GM21576 (cell line): Measurements from ENCODE around the gene ZNF493.

Experiments
- ATAC-seq: cut with Tn5 transposase; IDR thresholded peaks from one replicate; pipeline ENCODE4 v1.9.1; 2021; ENCODE audit warnings: mild to moderate bottlenecking, moderate library complexity; ENCODE audit not compliant: unreplicated experiment

Gene ZNF493

DNA sequence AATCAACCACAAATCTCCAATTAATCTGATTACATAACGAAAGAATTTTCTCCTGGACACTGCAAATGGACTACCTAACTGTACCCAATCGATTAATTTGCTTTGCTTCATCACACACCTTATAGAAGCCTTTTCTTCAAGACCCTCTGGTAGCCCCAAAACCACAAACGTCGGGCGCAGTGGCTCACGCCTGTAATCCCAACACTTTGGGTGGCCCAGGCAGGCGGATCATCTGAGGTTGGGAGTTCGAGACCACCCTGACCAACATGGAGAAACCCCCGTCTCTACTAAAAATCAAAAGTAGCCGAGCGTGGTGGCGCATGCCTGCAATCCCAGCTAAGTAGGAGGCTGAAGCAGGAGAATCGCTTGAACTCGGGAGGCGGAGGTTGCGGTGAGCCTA, 65.6 kb downstream of the ZNF493 start:
- ATAC-seq, result no peak

DNA sequence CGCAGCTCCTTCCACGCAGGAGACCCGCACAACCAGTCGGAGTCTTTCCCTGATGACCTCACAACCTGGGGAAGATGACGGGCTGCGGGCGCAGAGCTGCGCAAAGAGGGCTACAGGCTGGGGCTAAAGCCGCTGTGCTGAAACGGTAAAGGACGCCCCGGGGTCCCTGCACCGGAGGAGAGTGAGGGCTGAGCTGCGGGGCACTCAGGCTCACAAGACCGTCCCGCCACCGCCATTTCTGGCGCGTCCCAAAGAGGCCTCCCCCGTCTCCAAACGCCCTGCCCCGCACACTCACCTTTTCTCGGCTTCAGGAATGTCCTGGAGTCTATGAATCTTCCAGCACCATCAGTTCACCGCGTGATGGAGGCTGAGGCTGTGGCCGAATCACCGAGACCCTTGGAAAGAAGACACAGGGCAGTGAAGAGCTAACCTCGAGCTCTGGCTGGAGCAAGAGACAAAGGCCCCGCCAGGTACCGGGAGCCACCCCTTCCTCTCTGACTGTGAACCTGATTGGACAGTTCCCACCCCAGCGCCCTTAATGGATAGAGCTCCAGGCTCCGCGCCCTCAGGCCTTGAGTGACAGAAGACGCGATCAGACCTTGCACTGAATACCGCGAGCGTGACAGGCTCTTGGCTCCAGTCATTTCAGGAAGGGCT, 66.6 kb downstream of the ZNF493 start:
- peak; percentile 66 for ATAC-seq

DNA sequence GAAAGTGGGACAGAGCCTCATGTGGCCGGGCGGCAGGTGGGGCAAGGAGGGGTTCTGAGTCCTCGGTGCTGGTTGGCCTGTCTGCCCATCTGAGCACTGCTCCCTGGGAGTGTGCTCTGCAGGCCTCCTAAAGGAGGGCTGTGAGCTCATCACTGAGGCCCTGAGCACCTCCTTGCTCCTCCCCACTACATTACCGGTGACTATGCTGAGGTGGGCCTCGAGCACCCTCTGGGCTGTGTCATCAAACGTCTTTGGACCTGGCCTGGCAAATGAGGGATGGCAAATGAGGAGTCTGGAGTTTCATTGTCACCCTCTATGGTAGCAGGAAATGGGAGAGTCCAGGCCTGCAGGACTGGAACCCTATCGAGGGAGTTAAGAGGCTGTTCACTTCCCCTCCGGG, 69.7 kb downstream of the ZNF493 start:
- ATAC-seq, result no peak

DNA sequence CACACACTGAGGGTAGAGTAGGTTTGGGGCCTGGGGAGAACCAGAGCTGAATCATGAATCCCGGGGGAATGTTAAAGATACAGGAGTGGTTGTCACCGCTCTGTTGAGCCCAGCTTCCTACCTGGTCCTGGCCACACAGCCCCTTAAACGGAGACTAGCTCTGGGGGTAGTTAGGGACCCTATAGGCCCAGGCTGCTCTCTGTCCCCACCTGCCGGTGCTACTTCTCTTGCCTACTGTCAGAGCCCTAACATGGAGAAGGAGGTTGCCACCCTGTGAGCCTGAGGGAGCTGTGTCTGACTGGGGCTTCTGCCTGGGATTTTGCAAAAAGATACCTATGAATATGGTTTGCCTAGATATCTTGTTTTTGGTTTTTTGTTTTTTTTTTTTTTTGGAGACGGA, 71.9 kb downstream of the ZNF493 start:
- no peak for ATAC-seq

DNA sequence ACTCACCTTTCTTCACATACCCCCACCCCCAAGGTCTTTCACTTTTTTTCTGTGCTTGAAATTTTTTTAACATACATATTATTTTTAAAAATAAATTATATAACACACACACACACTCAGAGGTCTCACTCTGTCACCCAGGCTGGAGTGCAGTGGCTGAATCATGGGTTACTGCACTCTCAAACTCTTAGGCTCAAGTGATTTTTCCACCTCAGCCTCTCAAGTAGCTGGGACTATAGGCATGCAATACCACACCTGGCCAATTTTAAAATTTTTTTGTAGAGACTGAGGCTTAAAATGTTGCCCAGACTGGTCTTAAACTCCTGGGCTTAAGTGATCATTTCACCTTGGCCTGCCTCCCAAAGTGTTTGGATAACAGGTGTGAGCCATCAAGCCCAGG, 75.6 kb downstream of the ZNF493 start:
- no peak for ATAC-seq

DNA sequence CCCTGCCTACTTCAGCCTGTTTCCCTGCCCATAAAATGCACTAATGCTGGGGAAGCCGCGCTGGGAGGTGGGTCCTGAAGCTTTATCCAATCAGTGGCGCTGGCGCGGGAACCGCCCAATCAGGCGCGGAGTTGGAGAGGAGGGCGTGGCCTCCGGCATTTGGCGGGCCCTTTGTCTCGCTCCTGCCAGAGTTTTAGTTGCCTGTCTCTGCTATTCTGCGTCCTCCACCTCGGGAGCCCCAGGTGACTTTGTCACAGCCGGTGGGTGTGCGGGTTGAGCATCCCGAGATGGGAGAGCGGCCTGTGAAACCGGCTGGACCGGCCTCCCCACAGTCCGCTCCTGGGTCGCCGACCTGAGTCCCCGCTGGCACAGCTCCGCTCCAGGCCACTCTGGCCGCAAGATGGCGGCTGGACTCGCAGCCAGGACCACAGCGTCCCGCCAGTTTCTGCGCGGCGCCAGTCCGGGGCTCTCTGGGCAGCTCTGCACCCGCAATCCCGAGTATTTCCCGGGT, 77.8 kb downstream of the ZNF493 start:
- peak; percentile 47 for ATAC-seq
